ENCODE measurements around the gene ADA.

The ADA gene

GRCh38 chr20:44691424-44692423 lies 40.2 kb upstream of the ADA start:
- H3K4me1 ChIP-seq (ENCODE audit: control insufficient read depth, insufficient read depth, low read length), result no peaks in the 10 kb centered on the region
- H3K27ac ChIP-seq (ENCODE audit: insufficient read depth, low read depth, low read length, poor library complexity, severe bottlenecking), result no peak overlapping the region
- no peaks in the 10 kb centered on the region for H3K9me3 ChIP-seq (ENCODE audit: control insufficient read depth, low read length)
- no peaks in the 10 kb centered on the region for H3K36me3 ChIP-seq (ENCODE audit: control insufficient read depth, insufficient read depth, low read length)
- H3K27me3 ChIP-seq (ENCODE audit: control insufficient read depth, insufficient read depth, low read length, poor library complexity, severe bottlenecking), result no peaks in the 10 kb centered on the region
- no peak overlapping the region for H3K4me3 ChIP-seq (ENCODE audit: insufficient read depth, low read depth, low read length)
- WGBS, 2 experiments, result 93% methylated on average over 7 of the region's 7 CpGs

DNA sequence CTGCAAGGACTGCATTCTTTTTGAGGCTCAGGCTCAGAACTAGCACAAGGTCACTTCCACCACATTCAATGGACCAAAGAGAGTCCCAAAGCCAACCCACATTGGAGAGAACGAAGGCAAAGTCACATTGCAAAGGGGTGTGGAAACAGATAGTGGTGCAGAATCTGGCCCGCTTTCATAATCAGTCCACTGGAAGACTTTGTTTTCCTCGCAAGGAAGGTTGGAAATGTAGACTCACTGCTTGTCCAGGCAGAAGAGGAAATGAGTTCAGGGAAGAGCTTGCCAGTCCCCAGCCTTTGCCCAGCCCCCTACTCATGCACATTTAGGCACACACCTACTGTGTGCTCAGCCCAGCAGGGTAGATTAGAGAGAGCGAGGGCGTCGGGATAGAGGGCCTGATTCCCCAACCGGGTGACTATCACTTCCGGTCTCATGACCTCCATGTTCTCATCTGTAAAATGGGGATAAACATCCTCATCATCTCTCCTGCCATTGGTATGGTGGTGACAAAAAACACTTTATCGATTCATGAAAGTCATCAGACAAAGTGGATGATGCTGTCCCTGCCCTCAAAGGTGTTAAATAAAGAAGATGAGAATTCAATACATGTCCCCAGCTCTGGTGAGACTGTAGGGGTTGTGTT lies 39.4 kb upstream of the ADA start:
- Histone ChIP-seq H3K36me3 (ENCODE audit: control insufficient read depth, insufficient read depth, low read length) (no peaks in the 10 kb centered on the region), H3K4me3 (ENCODE audit: insufficient read depth, low read depth, low read length) (no peak overlapping the region), H3K9me3 (ENCODE audit: control insufficient read depth, low read length) (no peaks in the 10 kb centered on the region), H3K4me1 (ENCODE audit: control insufficient read depth, insufficient read depth, low read length) (no peaks in the 10 kb centered on the region), H3K27ac (ENCODE audit: insufficient read depth, low read depth, low read length, poor library complexity, severe bottlenecking) (no peak overlapping the region), H3K27me3 (ENCODE audit: control insufficient read depth, insufficient read depth, low read length, poor library complexity, severe bottlenecking) (no peaks in the 10 kb centered on the region)
- 86 to 89% methylated on average over 9 of the region's 9 CpGs for WGBS, 2 experiments

DNA sequence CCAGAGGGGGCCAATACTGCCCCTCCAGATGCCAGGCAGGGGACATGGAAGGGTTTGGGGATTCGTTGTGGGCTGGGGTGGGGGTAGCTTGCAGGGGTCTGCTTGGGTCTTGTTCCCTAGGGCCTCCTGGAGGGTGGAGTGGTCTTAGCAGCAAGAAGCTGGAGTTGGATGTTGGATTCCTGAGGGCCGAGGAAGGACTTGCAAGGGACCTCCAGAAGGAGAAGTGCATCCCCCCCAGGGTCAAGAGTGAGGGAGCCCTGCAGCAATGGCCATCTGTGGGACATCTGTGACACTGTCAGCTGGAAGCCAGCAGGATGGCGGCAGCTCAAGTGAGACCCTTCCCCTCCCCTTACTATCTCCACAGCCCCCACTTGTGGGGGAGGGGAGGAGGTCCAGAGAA lies 38.3 kb upstream of the ADA start:
- H3K27me3 ChIP-seq (ENCODE audit: control insufficient read depth, insufficient read depth, low read length, poor library complexity, severe bottlenecking), result no peaks in the 10 kb centered on the region
- no peaks in the 10 kb centered on the region for H3K4me1 ChIP-seq (ENCODE audit: control insufficient read depth, insufficient read depth, low read length)
- H3K27ac ChIP-seq (ENCODE audit: insufficient read depth, low read depth, low read length, poor library complexity, severe bottlenecking), result no peak overlapping the region
- no peak overlapping the region for H3K4me3 ChIP-seq (ENCODE audit: insufficient read depth, low read depth, low read length)
- no peaks in the 10 kb centered on the region for H3K9me3 ChIP-seq (ENCODE audit: control insufficient read depth, low read length)
- H3K36me3 ChIP-seq (ENCODE audit: control insufficient read depth, insufficient read depth, low read length), result no peaks in the 10 kb centered on the region
- 82 to 84% methylated on average over 2 of the region's 3 CpGs for WGBS, 2 experiments

DNA sequence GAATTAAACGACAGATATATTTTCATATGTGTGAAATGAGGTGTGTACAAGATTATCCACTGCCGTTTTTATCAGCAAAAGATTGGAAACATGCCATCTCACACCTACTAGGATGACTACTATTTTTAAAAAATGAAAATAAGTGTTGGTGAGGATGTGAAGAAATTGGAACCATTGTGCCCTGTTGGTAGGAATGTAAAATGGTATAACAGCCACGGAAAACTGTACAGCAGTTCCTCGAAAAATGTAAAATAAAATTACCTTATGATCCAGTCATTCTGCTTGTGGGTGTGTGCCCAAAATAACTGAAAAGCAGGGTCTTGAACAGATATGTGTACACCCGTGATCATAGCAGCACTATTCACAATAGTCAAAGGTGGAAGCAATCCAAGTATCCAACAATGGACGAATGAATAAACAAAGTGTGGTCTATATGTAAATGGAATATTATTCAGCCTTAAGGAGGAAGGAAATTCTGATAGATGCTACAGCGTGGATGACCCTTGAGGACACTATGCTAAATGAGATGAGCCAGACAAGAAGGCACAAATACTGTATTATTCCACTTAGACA lies 36.6 kb upstream of the ADA start:
- H3K27me3 ChIP-seq (ENCODE audit: control insufficient read depth, insufficient read depth, low read length, poor library complexity, severe bottlenecking), result no peaks in the 10 kb centered on the region
- no peaks in the 10 kb centered on the region for H3K9me3 ChIP-seq (ENCODE audit: control insufficient read depth, low read length)
- no peaks in the 10 kb centered on the region for H3K36me3 ChIP-seq (ENCODE audit: control insufficient read depth, insufficient read depth, low read length)
- H3K4me3 ChIP-seq (ENCODE audit: insufficient read depth, low read depth, low read length), result no peak overlapping the region
- no peaks in the 10 kb centered on the region for H3K4me1 ChIP-seq (ENCODE audit: control insufficient read depth, insufficient read depth, low read length)
- WGBS, 2 experiments, result 92 to 96% methylated on average over 5 to 7 of the region's 7 CpGs
- no peak overlapping the region for H3K27ac ChIP-seq (ENCODE audit: insufficient read depth, low read depth, low read length, poor library complexity, severe bottlenecking)

DNA sequence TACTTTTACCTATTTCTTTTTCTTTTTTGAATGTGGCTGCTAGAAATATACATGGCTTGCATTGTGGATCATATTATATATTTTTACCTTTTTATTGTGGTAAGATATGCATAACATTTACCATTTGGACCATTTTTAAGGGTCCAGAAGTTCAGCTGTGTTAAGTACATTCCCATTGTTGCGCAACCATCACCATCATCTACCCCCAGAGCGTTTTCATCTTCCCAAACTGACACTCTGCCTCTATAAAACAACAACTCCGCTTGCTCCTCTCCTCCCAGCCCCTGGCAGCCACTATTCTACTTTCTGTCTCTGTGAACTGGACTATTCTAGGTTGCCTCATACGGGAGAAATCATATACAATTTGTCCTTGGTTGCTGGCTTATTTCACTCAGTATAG lies 35.4 kb upstream of the ADA start:
- no peak overlapping the region for H3K4me3 ChIP-seq (ENCODE audit: insufficient read depth, low read depth, low read length)
- no peaks in the 10 kb centered on the region for H3K9me3 ChIP-seq (ENCODE audit: control insufficient read depth, low read length)
- H3K27me3 ChIP-seq (ENCODE audit: control insufficient read depth, insufficient read depth, low read length, poor library complexity, severe bottlenecking), result no peaks in the 10 kb centered on the region
- H3K27ac ChIP-seq (ENCODE audit: insufficient read depth, low read depth, low read length, poor library complexity, severe bottlenecking), result no peak overlapping the region
- WGBS, 2 experiments, result 89 to 93% methylated on average over 4 of the region's 4 CpGs
- no peaks in the 10 kb centered on the region for H3K4me1 ChIP-seq (ENCODE audit: control insufficient read depth, insufficient read depth, low read length)
- H3K36me3 ChIP-seq (ENCODE audit: control insufficient read depth, insufficient read depth, low read length), result no peaks in the 10 kb centered on the region

- 79 to 81% methylated on average over 6 of the region's 6 CpGs for WGBS, 2 experiments
- Histone ChIP-seq H3K27me3 (ENCODE audit: control insufficient read depth, insufficient read depth, low read length, poor library complexity, severe bottlenecking) (no peaks in the 10 kb centered on the region), H3K4me3 (ENCODE audit: insufficient read depth, low read depth, low read length) (no peak overlapping the region)
Observed at GRCh38 chr20:44684047-44684967, 32.8 kb upstream of the ADA start.

GRCh38 chr20:44683263-44684046 lies 32.0 kb upstream of the ADA start:
- no peaks in the 10 kb centered on the region for H3K36me3 ChIP-seq (ENCODE audit: control insufficient read depth, insufficient read depth, low read length)
- H3K9me3 ChIP-seq (ENCODE audit: control insufficient read depth, low read length), result no peaks in the 10 kb centered on the region
- H3K4me3 ChIP-seq (ENCODE audit: insufficient read depth, low read depth, low read length), result no peak overlapping the region
- no peaks in the 10 kb centered on the region for H3K4me1 ChIP-seq (ENCODE audit: control insufficient read depth, insufficient read depth, low read length)
- WGBS, 2 experiments, result 49 to 52% methylated on average over 10 of the region's 10 CpGs
- H3K27me3 ChIP-seq (ENCODE audit: control insufficient read depth, insufficient read depth, low read length, poor library complexity, severe bottlenecking), result no peaks in the 10 kb centered on the region
- no peak overlapping the region for H3K27ac ChIP-seq (ENCODE audit: insufficient read depth, low read depth, low read length, poor library complexity, severe bottlenecking)

More at GRCh38 chr20:44684047-44684967, 32.8 kb upstream of the ADA start:
- Histone ChIP-seq H3K27ac (ENCODE audit: insufficient read depth, low read depth, low read length, poor library complexity, severe bottlenecking) (no peak overlapping the region), H3K4me1 (ENCODE audit: control insufficient read depth, insufficient read depth, low read length) (no peaks in the 10 kb centered on the region), H3K9me3 (ENCODE audit: control insufficient read depth, low read length) (no peaks in the 10 kb centered on the region), H3K36me3 (ENCODE audit: control insufficient read depth, insufficient read depth, low read length) (no peaks in the 10 kb centered on the region)

- H3K36me3 ChIP-seq (ENCODE audit: control insufficient read depth, insufficient read depth, low read length), result no peaks in the 10 kb centered on the region
- no peaks in the 10 kb centered on the region for H3K27me3 ChIP-seq (ENCODE audit: control insufficient read depth, insufficient read depth, low read length, poor library complexity, severe bottlenecking)
- H3K4me1 ChIP-seq (ENCODE audit: control insufficient read depth, insufficient read depth, low read length), result no peaks in the 10 kb centered on the region
- no peak overlapping the region for H3K4me3 ChIP-seq (ENCODE audit: insufficient read depth, low read depth, low read length)
- H3K9me3 ChIP-seq (ENCODE audit: control insufficient read depth, low read length), result no peaks in the 10 kb centered on the region
- H3K27ac ChIP-seq (ENCODE audit: insufficient read depth, low read depth, low read length, poor library complexity, severe bottlenecking), result no peak overlapping the region
- 94 to 95% methylated on average over 11 of the region's 11 CpGs for WGBS, 2 experiments
Observed at GRCh38 chr20:44681796-44682566, 30.5 kb upstream of the ADA start.
